Measurements from ENCODE around the gene BTBD3. TPM values are rescaled to one million over a fixed set of nuclear protein-coding genes. Genes with fewer than 3 reads are reported as not detected.

BTBD3 gene
- total and polyA plus RNA-seq, 2 donors (not counting 1 experiment from before 2014, with no cell fraction given) = 1.5 to 2.1 TPM

GRCh38 chr20:11901127-11901526 is 16.6 kb upstream of the BTBD3 start:
- no peaks in the 10 kb centered on the region for H3K36me3 ChIP-seq (replicated peaks in 1 of 2; ENCODE audit: control extremely low read depth in 1 of 2, control insufficient read depth in 1 of 2, extremely low read depth in 1 of 2, insufficient read depth in 2 of 2, low read length in 1 of 2)
- intact Hi-C loops (cut with micrococcal nuclease) = no loop called here
- Mint-ChIP-seq H3K9me3 (ENCODE audit: insufficient read depth) (no peaks in the 10 kb centered on the region), H3K27ac (no peak overlapping the region), H3K4me1 (no peaks in the 10 kb centered on the region), H3K4me3 (no peak overlapping the region), H3K27me3 (no peaks in the 10 kb centered on the region)
- no peaks in the 10 kb centered on the region for H4K20me1 ChIP-seq (ENCODE audit: control insufficient read depth, insufficient read depth, low read length, poor library complexity, severe bottlenecking)
- no peak overlapping the region for H3K4me3 ChIP-seq (ENCODE audit: control extremely low read depth in 1 of 5, extremely low read depth in 1 of 5, insufficient read depth in 1 of 5, low read depth in 2 of 5, low read length in 4 of 5)
- H3K27me3 ChIP-seq (replicated peaks in 1 of 4; ENCODE audit: control extremely low read depth in 1 of 4, control insufficient read depth in 3 of 4, insufficient read depth in 4 of 4, low read length in 3 of 4) = no peaks in the 10 kb centered on the region
- H3K79me2 ChIP-seq (ENCODE audit: control insufficient read depth, insufficient read depth, low read length) = peaks cover 9% of the 10 kb centered on the region
- no peak overlapping the region for H3K4me2 ChIP-seq (replicated peaks; ENCODE audit: low read depth, low read length, poor library complexity, severe bottlenecking)
- WGBS (ENCODE audit: insufficient coverage) = no CpG with 5 or more reads among the region's 3 CpGs
- DNase-seq (no peak), ATAC-seq (ENCODE audit: low read depth) (no peak)
- no peak overlapping the region for H2AFZ ChIP-seq (ENCODE audit: insufficient read depth, low read depth, low read length, poor library complexity, severe bottlenecking)
- ChIA-PET POLR2A (no interaction called here), CTCF (no interaction called here)
- TF ChIP-seq CTCF (IDR thresholded peaks at IDR 0.05) = no peak
- no peak for TF ChIP-seq EZH2 (IDR thresholded peaks at IDR 0.05; ENCODE audit: borderline replicate concordance, insufficient read depth, low read depth, low read length, poor library complexity, severe bottlenecking)
- H3K9ac ChIP-seq (ENCODE audit: low read length) = no peak overlapping the region
- H3K9me3 ChIP-seq (ENCODE audit: control extremely low read depth in 1 of 3, control insufficient read depth in 2 of 3, insufficient read depth in 1 of 3, low read length in 2 of 3) = peaks cover 0 to 3% (median 0%) of the 10 kb centered on the region in 3 donors
- H3K4me1 ChIP-seq (ENCODE audit: control insufficient read depth in 2 of 2, insufficient read depth in 2 of 2, low read length in 2 of 2) = no peaks in the 10 kb centered on the region
- H3K27ac ChIP-seq (ENCODE audit: low read length in 2 of 2) = no peak overlapping the region

GRCh38 chr20:11902285-11902697 is 15.4 kb upstream of the BTBD3 start:
- H3K4me1 Mint-ChIP-seq = no peaks in the 10 kb centered on the region
- Histone ChIP-seq H2AFZ (ENCODE audit: insufficient read depth, low read depth, low read length, poor library complexity, severe bottlenecking) (no peak overlapping the region), H3K9ac (ENCODE audit: low read length) (no peak overlapping the region), H3K9me3 (ENCODE audit: control extremely low read depth in 1 of 3, control insufficient read depth in 2 of 3, insufficient read depth in 1 of 3, low read length in 2 of 3) (peaks cover 0 to 3% (median 0%) of the 10 kb centered on the region in 3 donors), H3K27ac (ENCODE audit: low read length in 2 of 2) (no peak overlapping the region), H3K4me3 (ENCODE audit: control extremely low read depth in 1 of 5, extremely low read depth in 1 of 5, insufficient read depth in 1 of 5, low read depth in 2 of 5, low read length in 4 of 5) (no peak overlapping the region), H3K27me3 (replicated peaks in 1 of 4; ENCODE audit: control extremely low read depth in 1 of 4, control insufficient read depth in 3 of 4, insufficient read depth in 4 of 4, low read length in 3 of 4) (no peaks in the 10 kb centered on the region), H3K36me3 (replicated peaks in 1 of 2; ENCODE audit: control extremely low read depth in 1 of 2, control insufficient read depth in 1 of 2, extremely low read depth in 1 of 2, insufficient read depth in 2 of 2, low read length in 1 of 2) (no peaks in the 10 kb centered on the region), H4K20me1 (ENCODE audit: control insufficient read depth, insufficient read depth, low read length, poor library complexity, severe bottlenecking) (no peaks in the 10 kb centered on the region), H3K4me1 (ENCODE audit: control insufficient read depth in 2 of 2, insufficient read depth in 2 of 2, low read length in 2 of 2) (no peaks in the 10 kb centered on the region), H3K4me2 (replicated peaks; ENCODE audit: low read depth, low read length, poor library complexity, severe bottlenecking) (no peak overlapping the region), H3K79me2 (ENCODE audit: control insufficient read depth, insufficient read depth, low read length) (peaks cover 18% of the 10 kb centered on the region)
- ChIA-PET POLR2A (no interaction called here), CTCF (no interaction called here)
- intact Hi-C loops (cut with micrococcal nuclease) = no loop called here
- H3K27me3 Mint-ChIP-seq = no peaks in the 10 kb centered on the region
- no peaks in the 10 kb centered on the region for H3K9me3 Mint-ChIP-seq (ENCODE audit: insufficient read depth)
- no CpG with 5 or more reads among the region's 2 CpGs for WGBS (ENCODE audit: insufficient coverage)
- H3K4me3 Mint-ChIP-seq = no peak overlapping the region
- DNase-seq = no peak
- no peak for ATAC-seq (ENCODE audit: low read depth)
- no peak overlapping the region for H3K27ac Mint-ChIP-seq
- TF ChIP-seq EZH2 (IDR thresholded peaks at IDR 0.05; ENCODE audit: borderline replicate concordance, insufficient read depth, low read depth, low read length, poor library complexity, severe bottlenecking) (no peak), CTCF (IDR thresholded peaks at IDR 0.05) (no peak)
